DLD1 (cell line): Measurements from ENCODE around the gene KLHL21.
"Not testable (repeated sequence)": the region's sequence is repeated elsewhere in the genome, so short reads cannot be mapped to it uniquely, and the experiment has no call there.

Experiments used
- in situ Hi-C: cut with HindIII; loops from 2 replicates; pipeline ENCODE4 v1.10.0; 2017; ENCODE audit warnings: low sequenced_read_pairs

Gene KLHL21

DNA sequence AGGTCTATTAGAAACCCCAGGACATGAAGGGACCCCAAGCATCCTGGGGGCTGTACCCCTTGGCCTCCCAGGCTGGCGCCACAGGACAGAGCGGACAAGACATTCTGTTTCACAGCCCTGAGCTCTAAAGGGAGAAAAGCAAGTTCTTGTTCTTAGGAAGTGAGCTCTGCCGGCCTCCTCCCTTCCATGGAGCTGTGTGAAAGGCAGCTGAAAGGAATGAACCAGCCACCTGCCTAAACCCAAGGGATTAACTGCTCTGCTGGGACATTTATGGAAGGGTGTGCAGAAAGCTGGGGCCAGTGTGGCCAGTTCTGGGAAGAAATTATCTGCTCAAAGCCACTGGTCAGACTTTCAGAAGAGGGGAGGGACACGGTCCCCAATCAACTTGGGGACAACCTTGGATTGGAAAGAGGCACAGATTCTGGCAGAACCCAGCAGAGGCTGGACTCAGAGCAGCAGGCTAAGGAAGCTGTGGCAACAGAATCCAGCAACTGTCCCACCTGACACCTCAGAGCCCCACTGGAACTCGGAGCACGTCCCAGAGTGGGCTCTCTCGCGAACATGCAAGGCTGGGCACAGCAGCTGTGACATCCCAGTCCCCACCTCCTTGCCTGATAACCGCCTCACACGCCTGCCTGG, 2.1 kb downstream of the KLHL21 start:
- in situ Hi-C loops = no loop called here

DNA sequence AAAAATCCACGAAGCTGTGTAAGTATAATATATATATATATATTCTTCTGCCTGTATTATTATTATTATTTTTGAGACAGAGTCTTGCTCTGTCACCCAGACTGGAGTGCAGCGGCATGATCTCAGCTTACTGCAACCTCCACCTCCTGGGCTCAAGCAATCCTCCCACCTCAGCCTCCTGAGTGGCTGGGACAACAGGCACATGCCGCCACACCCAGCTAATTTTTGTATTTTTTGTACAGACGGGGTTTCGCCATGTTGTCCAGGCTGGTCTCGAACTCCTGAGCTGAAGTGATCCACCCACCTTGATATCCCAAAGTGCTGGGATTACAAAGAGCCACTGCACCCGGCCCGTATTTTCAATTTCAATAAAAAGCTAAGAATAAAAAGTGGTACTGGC, 2.7 kb downstream of the KLHL21 start:
- in situ Hi-C loops = not testable (repeated sequence)

DNA sequence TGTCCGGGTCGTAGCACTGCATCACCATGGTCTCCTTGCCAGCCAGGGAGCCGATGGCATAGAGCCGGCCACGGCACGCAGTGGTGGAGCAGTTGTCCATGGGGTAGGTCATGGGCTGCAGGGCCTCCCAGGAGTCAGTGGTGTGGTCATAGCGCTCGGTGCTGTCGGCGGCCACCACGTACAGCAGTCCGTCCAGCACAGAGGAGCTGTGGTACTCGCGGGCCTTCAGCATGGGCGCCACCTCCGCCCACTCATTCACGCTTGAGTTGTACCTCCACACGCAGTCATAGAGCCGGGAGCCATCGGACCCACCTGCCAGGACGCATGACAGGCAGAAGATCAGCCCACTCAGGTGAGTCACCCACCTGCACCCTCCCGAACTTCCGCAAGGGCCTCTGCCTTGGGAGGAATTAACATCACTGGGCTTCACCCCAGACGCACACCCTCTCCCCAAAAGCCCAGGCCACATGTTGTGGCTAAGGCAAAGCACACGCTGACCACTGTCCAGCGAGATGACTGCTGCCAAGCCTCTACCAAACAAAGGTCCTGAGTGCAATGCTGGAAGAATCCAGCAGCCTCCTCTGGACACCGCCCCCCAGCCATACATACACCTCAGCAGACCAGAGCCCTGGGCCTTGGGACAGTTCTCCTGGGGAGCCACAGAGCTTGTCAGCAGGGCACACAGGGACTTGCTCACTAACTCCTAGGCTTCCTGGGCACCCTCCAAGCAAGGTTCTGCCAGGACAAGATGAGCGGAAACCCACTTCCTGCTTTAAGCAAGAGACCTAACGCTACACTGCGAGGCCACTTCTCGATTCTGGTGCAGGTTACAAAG, 3.3 kb downstream of the KLHL21 start:
- in situ Hi-C loops = no loop called here

DNA sequence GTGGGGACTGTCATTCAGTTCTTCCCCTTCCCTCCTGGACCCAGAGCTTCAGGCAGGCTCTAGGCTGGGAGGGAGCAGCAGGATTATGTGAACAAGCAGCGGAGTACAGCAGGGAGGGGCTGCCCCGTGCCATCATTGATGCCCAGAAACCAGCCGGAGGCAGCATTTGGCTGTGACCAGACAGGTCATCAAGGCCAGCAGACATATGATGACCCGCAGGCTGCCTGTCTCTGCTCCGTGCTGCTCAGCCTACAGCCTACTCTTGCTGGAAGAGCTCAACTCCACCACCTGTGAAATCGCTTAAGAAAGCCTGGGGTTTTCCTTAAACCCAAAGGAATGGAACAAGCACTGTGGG, 4.9 kb downstream of the KLHL21 start:
- in situ Hi-C loops = no loop called here

DNA sequence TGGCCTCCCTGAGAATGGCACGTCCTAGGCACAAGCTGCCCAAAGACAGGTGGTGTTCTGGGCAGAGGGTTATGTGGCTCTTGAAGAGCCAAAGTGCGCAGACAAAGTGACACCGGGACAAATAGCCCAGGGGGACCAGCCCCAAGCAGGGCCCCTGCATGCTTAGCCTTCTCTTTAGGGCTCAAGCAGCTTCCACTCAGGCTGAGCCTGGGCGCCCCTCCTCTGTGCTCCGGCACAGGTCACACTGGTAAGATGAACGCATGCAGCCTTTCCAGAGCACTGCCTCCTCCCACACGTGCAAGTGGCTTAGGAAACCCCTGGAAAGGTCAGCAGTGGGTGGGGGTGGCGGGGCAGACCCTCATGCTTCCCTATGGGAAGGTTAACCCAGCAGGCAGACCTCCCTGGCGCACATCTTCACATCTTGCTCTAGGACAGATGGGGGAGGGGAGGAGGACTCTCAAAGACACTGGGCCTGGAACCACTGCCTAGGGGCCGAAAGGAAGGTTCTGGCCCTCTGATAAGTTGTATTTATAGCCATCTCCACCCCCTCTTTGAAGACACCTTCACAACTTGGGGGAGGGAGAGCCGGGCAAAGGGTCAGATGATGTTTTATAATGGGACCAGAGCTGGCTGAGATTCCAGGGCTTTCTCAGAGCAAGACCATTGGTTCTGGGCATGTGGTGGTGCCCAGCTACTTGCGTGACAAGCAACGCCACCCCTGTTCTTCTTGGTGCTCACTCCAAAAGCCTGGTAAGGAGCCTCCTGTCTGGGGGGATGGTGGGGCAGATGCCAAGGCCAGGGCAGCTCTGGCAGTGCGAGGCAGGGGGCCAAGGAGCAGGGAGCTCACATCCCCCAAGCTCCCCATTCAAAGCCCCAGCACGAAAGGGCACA, 5.5 kb downstream of the KLHL21 start:
- in situ Hi-C loops = no loop called here

DNA sequence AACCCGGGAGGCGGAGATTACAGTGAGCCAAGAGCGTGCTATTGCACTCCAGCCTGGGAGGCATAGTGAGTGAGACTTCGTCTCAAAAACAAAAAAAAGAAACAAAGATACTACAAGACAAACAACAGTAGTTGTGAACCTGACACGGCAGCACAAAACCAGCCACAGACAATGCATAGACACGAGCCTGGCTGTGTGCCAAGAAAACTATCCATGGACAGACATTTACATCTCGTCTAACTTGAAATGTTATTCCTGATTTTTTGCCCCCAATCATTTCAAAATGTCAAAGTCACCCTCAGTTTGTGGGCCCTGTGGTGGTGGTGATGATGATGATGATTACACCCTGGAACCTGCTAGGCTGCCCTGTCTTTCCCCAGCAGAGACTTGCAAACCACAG, 6.3 kb downstream of the KLHL21 start:
- in situ Hi-C loops = no loop called here

DNA sequence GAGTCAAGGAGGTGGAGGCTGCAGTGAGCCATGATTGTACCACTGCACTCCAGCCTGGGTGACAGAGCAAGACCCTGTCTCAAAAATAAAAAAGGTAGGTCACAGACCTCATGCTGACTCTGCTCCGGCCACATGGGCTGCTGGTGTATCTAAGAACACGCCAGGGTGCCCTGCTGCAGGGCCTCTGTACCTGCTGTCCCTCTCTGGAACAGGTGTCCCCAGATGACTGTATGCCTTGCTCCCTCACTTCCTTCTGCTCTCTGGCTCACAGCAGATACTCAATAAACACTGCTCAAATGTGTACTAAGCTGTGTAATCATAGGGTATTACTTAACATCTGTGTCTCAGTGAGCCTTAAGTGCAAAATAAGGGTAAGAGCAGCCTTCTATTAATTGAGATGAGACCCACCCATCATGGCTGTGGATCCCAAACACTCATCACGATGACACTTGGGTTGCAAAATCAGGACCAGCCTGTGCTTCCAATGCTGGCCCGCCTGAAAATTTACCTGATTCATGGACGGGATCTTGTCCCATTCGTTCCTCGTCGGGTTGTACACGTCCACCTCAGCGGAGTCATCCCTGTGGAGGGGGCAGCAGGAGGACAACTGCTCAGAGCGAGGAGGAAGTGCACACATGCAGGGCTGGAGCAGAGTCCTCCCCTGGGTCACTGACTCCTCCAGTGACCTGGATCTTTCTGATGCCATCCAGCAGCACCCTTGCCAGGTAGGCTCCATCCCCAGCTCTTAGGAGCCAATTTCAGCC, 7.5 kb downstream of the KLHL21 start:
- in situ Hi-C loops = no loop called here

DNA sequence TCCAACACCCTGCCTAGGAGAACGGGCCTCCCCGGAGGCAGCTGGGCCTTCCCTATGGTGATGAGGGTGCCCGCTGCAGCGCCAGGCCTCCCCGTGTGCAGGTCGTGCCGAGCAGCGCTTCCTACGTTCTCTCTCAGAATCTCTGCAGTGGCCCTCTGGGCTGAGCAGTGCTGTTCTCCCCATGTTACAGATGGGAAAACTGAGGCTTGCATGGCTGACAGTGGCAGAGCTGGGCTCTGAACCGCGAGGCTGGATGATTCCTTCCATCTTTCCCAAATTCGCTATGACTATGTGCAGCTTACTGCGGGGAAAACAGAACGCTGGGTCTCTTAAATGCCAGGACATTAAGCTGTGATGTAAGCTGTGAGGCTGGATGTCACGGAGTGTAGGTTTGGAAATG, 8.9 kb downstream of the KLHL21 start:
- in situ Hi-C loops = no loop called here

DNA sequence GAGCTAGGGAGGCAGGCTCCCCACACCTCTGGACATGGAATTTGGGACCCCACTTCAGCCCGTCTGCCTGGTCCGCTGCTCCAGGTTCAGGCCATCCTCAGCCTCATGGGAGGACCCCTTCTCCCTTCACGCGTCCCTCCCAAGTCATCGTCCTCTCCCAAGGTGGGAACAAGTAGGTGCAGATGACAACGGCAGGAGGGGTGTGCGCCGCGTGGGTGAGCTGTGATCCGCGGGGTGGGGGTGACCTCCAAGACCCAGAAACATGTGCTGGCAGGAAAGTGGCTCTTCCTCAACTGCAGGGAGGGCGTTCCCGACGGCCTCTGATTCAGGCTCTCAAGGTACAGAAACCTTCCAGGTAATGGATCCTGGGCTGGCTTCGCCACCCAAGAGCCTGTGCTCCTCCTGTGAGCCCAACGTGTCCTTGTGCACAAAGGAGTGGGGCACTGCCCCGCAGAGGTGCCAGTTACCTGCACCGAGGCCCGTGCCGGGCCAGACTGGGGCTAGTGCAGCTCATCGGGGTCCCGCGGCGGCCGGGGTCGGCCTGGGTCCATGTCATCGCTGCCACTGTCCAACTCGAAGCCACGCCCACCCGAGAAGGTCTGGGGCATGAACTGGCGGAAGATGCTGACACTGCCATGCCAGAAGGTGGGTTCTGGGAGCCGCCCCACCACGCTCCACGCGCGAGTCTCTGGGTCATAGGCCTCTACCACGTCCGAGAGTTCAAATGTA, 9.6 kb downstream of the KLHL21 start:
- in situ Hi-C loops = no loop called here

DNA sequence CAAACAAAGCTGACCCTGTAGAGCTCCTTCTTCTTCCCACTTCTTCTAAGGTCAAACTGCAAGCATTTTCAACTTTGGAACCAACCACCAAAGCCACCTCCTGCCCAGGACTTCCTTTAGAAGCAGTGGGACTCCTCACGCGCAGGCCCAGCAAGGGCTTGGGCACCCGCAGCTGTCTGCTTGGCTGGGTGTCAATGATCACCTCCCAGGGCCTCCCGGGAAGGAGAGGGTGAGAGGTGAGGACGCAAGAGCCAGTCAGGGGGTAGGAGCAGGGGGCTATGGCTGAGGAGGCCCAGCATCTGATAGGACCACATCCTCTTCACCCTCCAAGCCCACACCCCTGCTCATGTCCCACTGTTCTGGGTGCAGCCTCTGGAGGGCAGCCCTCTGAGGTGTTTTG, 10.2 kb downstream of the KLHL21 start:
- in situ Hi-C loops = no loop called here

DNA sequence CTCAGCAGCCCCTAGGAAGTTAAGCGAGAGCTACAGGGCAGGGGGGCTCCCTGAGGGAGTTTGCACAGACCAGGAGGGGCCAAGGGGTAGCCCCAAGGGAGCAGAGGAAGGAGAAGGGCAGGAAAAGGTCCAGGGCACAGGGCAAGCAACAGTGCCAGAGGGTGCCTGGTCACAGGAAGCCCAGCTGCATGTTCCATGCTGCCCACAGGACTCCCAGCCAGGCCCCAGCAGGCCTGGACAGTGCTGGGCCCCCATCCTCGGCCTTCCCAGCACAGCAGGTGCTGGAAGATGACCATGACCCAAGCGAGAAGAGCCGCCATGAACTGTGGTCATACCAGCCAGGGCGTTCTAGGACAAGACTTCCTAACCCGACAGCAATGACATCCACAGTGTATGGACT, 11.0 kb downstream of the KLHL21 start:
- in situ Hi-C loops = no loop called here

DNA sequence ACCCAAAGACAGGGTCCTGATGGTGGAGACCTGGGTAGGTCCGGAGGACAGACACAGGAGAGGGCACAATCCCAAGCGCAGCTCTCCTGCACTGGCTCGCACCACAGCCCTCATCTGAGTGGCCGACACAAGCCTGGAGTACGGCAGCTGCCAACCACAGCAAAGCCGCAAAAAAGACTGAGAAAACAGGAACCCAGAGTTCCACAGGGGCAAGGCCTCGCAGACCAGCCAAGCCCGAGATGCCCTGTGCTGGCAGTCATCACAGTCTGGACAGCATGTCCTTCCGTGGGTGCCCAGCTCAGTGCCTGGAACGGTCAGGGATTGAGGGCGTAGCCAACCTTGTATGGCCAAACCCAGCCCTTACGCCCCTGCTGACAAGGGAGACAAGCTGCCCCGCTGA, 11.4 kb downstream of the KLHL21 start:
- in situ Hi-C loops = no loop called here

DNA sequence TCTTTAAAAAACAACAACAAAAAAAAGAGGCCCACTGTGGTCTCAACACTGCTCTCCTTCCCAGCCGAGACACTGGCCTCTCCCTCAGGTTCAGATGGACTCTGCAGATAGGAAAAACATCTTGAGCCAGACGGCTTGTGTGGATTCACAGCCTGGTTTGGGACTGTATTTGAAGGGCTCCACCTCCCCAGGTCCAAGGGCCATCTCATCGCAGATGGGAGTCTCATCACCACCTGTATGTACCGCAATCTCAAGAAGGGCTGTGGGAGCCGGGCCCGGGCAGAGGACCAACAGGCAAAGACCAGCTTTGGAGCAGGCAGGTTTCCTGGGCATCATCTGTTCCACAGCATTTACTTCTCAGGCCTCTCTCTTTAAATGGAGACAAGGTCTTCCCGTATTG, 12.6 kb downstream of the KLHL21 start:
- in situ Hi-C loops = no loop called here

DNA sequence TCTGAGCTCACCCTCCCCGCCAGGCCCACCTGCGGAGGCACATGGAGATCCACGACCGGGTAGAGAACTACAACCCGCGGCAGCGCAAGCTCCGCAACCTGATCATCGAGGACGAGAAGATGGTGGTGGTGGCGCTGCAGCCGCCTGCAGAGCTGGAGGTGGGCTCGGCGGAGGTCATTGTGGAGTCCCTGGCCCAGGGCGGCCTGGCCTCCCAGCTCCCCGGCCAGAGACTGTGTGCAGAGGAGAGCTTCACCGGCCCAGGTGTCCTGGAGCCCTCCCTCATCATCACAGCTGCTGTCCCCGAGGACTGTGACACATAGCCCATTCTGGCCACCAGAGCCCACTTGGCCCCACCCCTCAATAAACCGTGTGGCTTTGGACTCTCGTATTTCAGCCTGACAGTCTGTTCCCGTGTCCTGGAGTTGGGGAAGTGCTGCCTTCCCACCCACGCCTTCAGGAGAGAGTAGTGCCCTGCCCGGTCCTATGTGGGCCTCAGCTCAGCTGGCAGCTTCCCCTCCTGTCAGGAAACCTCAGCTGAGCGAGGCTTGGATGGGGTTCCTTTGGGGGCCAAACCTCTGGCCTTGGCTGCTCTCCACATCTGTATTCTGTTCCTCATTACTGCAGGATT, 13.7 kb downstream of the KLHL21 start:
- in situ Hi-C loops = no loop called here

DNA sequence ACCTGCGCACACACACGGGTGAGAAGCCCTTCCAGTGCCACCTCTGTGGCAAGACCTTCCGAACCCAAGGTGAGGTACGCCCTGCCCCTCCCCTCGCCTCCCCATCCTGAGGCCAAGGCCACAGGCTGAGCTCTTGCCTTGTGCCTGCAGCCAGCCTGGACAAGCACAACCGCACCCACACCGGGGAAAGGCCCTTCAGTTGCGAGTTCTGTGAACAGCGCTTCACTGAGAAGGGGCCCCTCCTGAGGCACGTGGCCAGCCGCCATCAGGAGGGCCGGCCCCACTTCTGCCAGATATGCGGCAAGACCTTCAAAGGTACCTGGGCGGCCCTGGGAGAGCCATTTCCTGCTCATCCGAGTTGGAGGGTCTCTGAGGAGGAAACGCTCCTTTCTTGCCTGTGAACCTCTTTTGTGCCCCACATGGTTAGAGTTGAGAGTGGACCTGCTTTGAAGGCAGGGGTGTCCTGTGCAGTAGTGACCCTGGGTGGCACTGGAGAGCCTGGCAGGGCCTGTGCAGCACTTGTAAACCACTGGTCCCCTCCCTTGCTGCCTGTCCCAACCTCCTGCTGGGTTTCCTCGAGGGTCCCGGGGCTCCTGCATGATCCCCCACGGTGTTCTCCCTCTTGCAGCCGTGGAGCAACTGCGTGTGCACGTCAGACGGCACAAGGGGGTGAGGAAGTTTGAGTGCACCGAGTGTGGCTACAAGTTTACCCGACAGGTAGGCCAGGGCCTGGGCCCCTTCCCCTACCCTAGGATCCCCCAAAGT, 14.4 kb downstream of the KLHL21 start:
- in situ Hi-C loops = no loop called here

DNA sequence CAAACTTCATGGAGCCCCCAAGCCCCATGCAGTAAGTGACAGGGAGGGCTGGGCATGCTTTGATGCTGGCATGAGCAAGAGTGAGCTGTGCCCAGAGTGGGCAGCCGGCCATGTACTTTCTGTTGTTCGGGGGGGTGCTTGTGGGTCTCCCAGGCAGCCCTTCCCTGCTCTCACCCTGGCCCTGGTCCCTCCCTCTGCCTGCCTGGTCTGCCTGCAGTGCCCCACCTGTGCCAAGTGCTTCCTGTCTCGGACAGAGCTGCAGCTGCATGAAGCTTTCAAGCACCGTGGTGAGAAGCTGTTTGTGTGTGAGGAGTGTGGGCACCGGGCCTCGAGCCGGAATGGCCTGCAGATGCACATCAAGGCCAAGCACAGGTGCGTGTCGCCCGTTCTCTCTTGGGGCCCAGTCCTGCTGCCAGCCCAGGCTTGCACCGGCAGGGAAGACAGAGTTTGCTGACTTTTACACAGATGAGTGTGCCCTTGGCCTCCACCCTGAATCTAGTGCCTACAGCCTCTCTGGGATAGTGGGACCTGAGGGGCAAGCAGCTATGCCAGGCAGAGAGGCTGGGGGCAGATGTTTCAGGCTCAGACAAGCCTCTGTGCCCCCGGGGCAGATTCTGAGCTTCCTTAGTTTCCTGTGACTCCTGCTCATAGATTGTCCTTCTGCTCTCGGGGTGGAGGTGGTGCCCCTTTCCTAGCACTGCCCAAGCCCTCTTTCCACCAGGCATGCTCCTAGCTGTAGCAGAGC, 15.2 kb downstream of the KLHL21 start:
- in situ Hi-C loops = no loop called here

DNA sequence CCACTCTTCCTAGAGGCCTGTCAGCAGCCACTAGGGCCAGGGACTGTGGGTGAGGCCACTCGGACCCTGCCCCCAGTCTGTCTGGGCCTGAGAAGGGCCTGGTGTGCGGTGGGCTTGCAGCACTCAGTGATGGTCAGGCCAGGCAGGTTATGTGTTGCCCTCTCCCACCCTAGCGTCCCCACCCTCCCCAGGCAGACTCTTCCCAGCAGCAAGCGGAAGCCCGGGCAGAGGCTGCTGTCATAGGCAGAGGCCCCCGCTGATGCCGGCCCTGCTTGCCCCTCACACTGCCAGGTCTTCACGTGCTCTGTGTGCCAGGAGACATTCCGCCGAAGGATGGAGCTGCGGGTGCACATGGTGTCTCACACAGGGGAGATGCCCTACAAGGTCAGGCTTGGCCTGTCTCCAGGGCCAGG, 16.3 kb downstream of the KLHL21 start:
- in situ Hi-C loops = no loop called here

DNA sequence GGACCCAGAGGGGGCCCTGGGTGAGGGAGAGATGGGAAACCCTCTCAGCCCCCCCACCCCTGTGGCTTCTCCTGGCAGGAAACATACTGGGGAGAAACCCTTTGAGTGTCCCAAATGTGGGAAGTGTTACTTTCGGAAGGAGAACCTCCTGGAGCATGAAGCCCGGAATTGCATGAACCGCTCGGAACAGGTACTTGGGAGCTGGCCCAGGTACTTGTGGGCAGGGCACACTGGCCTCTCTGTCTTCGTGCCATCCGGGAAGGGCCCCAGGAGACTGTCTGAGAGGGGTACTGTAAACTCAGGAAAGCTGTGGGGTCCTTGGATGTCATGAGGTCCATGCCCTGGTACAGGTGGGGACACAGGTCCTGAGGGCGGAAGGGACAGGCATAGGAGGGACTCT, 16.8 kb downstream of the KLHL21 start:
- in situ Hi-C loops = no loop called here
